ENCODE measurements around the gene TSR3.

Gene TSR3

DNA sequence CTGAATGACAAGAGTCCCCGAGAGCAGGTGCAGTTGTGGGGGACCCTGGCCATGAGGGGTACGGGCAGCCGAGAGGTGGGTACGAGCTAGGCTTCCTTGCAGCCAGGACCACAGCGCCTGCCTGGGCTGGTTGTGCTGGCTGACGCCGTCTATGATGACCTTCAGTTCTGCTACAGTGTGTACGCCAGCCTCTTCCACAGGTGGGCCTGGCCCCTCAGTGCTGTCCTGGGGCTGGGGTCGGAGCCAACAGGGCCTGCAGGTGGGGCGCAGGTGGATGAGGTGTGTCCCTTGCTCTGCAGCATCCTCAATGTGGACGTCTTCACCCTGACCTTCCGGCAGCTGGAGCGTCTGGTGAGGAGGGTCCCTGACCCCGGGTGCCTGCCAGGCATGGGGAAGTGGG, 7.2 kb downstream of the TSR3 start:
- TF ChIP-seq, protein P1, sequence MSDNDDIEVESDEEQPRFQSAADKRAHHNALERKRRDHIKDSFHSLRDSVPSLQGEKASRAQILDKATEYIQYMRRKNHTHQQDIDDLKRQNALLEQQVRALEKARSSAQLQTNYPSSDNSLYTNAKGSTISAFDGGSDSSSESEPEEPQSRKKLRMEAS (IDR thresholded peaks at IDR 0.05; ENCODE audit: low read depth, low read length): no peak
- no peak for TF ChIP-seq POLR2A (IDR thresholded peaks at IDR 0.05; ENCODE audit: extremely low read depth, insufficient read length)
- TF ChIP-seq, protein P2, sequence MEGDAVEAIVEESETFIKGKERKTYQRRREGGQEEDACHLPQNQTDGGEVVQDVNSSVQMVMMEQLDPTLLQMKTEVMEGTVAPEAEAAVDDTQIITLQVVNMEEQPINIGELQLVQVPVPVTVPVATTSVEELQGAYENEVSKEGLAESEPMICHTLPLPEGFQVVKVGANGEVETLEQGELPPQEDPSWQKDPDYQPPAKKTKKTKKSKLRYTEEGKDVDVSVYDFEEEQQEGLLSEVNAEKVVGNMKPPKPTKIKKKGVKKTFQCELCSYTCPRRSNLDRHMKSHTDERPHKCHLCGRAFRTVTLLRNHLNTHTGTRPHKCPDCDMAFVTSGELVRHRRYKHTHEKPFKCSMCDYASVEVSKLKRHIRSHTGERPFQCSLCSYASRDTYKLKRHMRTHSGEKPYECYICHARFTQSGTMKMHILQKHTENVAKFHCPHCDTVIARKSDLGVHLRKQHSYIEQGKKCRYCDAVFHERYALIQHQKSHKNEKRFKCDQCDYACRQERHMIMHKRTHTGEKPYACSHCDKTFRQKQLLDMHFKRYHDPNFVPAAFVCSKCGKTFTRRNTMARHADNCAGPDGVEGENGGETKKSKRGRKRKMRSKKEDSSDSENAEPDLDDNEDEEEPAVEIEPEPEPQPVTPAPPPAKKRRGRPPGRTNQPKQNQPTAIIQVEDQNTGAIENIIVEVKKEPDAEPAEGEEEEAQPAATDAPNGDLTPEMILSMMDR (IDR thresholded peaks at IDR 0.05; ENCODE audit: low read depth, low read length): no peak
- no peak for TF ChIP-seq MYC (IDR thresholded peaks at IDR 0.05; ENCODE audit: low read depth, low read length)
- no peak overlapping the region for H3K4me3 ChIP-seq (ENCODE audit: low read depth, low read length)
- no peak for DNase-seq (ENCODE audit: low read depth)

DNA sequence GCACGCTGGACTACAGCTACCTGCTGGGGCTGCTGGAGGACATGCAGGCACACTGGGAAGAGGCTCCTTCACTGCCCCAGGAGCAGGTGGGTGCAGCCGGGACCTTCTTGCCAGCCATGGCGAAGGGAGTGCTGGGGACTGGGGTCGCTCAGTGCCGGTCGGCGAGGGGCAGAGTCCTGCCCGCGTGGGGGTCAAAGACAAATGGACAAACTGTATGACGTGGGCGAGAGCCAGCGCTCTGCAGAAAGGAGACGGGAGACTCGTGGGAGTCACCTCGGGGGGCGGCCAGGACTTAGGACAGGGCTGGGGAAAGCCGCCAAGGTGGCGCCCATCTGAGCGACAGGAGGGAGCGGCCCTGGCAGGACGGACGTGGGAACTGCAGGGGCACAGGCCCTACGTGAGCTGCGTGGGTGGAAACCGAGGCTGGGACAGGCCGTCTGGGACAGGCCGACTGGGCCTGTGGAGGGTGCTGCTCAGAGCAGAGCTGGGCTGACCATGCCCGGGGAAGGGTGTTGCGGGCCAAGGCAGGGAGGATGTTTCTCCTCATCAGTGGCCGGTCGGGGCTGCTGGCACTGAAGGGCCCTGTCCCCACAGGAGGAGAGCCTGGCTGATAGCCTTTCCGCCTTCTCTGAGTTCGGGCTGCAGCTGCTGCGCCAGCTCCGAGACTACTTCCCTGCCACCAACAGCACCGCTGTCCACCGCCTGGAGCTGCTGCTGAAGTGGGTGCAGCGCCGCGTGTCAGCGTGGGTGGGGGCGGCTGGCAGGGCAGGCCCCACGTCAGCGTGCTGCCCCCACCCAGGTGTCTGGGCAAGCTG, 8.0 kb downstream of the TSR3 start:
- no peak for TF ChIP-seq MYC (IDR thresholded peaks at IDR 0.05; ENCODE audit: low read depth, low read length)
- TF ChIP-seq POLR2A (IDR thresholded peaks at IDR 0.05; ENCODE audit: extremely low read depth, insufficient read length): no peak
- TF ChIP-seq, protein P2 (IDR thresholded peaks at IDR 0.05; ENCODE audit: low read depth, low read length): no peak
- TF ChIP-seq, protein P1 (IDR thresholded peaks at IDR 0.05; ENCODE audit: low read depth, low read length): no peak
- H3K4me3 ChIP-seq (ENCODE audit: low read depth, low read length): no peak overlapping the region
- DNase-seq (ENCODE audit: low read depth): peak; percentile 26

DNA sequence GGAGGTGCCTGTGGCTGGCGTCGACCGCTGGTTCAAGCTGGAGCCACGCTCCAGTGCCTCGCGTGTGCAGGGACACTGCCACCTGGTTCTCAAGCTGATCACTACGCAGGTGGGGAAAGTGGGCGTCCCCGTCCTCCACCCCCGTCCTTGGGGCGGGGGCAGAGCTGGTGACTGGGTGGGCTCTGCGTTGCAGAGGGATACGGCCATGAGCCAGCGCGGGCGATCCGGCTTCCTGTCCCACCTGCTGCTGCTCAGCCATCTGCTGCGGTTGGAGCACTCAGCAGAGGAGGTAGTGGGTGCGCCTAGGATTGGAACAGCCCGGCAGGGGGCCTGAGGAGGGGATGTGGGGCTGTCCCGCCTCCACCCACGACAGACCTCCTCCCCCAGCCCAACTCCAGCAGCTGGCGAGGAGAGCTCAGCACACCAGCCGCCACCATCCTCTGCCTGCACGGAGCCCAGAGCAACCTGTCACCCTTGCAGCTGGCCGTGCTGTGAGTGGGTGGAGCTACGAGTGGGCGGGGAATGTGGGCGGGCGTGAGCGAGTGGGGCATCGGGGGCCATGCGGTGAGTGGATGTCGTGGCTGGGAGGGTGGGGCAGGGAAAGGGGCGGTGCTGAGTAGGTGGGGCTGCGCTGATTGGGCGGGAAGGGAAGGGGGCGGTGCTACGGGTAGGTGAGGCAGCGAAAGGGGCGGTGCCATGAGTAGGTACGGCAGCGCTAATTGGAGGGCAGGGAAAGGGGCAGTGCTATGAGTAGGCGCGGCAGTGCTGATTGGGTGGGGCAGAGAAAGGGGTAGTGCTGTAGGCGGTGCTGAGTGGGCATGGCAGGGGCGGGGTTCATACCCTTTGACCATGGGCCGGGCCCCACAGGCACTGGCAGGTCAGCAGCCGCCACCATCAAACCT, 8.9 kb downstream of the TSR3 start:
- peak; percentile 94 for DNase-seq (ENCODE audit: low read depth)
- no peak overlapping the region for H3K4me3 ChIP-seq (ENCODE audit: low read depth, low read length)
- TF ChIP-seq, protein P1 (IDR thresholded peaks at IDR 0.05; ENCODE audit: low read depth, low read length): no peak; the same call in 1 of the 2 replicates
- no peak; the same call in 1 of the 2 replicates for TF ChIP-seq MYC (IDR thresholded peaks at IDR 0.05; ENCODE audit: low read depth, low read length)
- TF ChIP-seq, protein P2 (IDR thresholded peaks at IDR 0.05; ENCODE audit: low read depth, low read length): no peak
- TF ChIP-seq POLR2A (IDR thresholded peaks at IDR 0.05; ENCODE audit: extremely low read depth, insufficient read length): no peak

DNA sequence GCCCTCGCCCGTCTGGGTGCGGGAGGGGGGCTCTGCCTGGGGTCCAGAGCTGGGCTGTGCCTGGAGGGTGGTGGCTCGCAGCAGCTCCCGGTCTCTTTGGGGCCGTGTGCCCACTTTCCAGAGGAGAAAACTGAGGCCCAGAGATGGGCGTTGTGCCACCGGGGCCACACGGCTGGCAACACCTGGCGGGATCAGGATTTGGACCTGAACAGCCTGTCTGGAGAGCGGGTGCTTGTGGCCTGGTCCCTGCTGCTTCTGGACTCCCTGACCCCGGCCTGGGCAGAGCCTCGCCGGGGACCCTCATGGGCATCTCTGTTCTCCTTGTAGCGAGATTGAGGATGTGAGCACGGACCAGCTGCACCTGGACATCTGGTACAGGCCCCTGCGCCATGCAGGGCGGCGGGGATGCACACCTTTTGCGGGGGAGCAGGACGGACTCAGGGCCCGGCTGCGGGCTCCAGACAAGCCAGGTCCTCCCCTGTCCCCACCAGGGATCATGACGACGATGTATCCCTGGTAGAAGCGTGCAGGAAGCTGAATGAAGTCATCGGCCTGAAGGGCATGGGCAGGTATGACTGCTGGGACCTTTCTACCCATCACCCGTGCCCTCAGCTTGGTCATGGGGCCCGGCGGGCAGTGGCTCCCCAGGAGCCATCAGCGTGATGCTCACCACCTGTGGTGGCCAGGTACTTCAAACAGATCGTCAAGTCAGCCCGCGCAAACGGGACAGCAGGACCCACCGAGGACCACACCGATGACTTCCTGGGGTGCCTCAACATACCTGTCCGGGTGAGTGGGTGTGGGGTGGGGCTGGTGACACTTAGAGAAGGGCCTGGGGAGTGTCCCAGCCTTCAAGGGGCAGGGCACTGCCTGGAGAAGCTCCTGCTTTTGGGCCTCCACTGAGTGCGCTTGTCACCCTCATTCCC, 9.9 kb downstream of the TSR3 start:
- TF ChIP-seq POLR2A (IDR thresholded peaks at IDR 0.05; ENCODE audit: extremely low read depth, insufficient read length) (no peak), MYC (IDR thresholded peaks at IDR 0.05; ENCODE audit: low read depth, low read length) (no peak)
- TF ChIP-seq, protein P1 (IDR thresholded peaks at IDR 0.05; ENCODE audit: low read depth, low read length): no peak
- TF ChIP-seq, protein P2 (IDR thresholded peaks at IDR 0.05; ENCODE audit: low read depth, low read length): no peak

More for the DNA sequence above, 9.9 kb downstream of the TSR3 start:
- DNase-seq (ENCODE audit: low read depth): no peak
- no peak overlapping the region for H3K4me3 ChIP-seq (ENCODE audit: low read depth, low read length)

Data from NB4 (cell line).